Cardiac muscle cell (in vitro differentiated cells and primary cell): ENCODE results near the gene SPTB. TPM values are rescaled to one million over a fixed set of nuclear protein-coding genes. Genes with fewer than 3 reads are reported as not detected.

ENCODE experiments used
- DNase-seq, 2 donors: peaks; one replicate each; pipeline versions ENCODE4 v3.0.0 to v3.0.0-alpha.2; 2010 to 2017; ENCODE audit warnings: low read depth in 1 of 2, low spot score in 1 of 2
- H3K27ac ChIP-seq: fragments of 200-600 bp; sonication (generic); 2 replicates; pipeline ENCODE4 v1.5.1; 2016
- H3K27me3 ChIP-seq: fragments of 200-600 bp; sonication (generic); 2 replicates; pipeline ENCODE4 v1.6.0; 2016; ENCODE audit warnings: control low read depth
- H3K36me3 ChIP-seq: fragments of 200-600 bp; sonication (generic); 2 replicates; pipeline ENCODE4 v1.5.1; 2016; ENCODE audit warnings: control low read depth
- H3K4me1 ChIP-seq: fragments of 200-600 bp; sonication (generic); 2 replicates; pipeline ENCODE4 v1.8.1; 2017; ENCODE audit warnings: low read depth, mild to moderate bottlenecking, mixed run types
- H3K4me3 ChIP-seq: fragments of 200-600 bp; sonication (generic); 2 replicates; pipeline ENCODE4 v1.5.1; 2016; ENCODE audit warnings: mild to moderate bottlenecking
- H3K9me3 ChIP-seq: fragments of 200-600 bp; sonication (generic); 2 replicates; pipeline ENCODE4 v1.5.1; 2017; ENCODE audit warnings: low read depth, mild to moderate bottlenecking, control low read depth
- CTCF ChIP-seq: IDR thresholded peaks from 2 replicates; pipeline ENCODE4 v1.5.1; 2012; ENCODE audit warnings: low read depth, mild to moderate bottlenecking, low read length
- polyA plus RNA-seq: library from polyadenylated mRNA; unstranded; fragments of >200 nt; fragmentation: Nextera tagmentation; extraction: Ambion mirVana; gene quantifications from 2 replicates; pipeline ENCODE4 v1.2.1, GENCODE V29; 2016
- total RNA-seq: library from RNA; depleted of rRNA; stranded (reverse); fragments of >200 nt; gene quantifications from 2 replicates; pipeline ENCODE4 v1.2.3, GENCODE V29; 2016

SPTB gene
- total and polyA plus RNA-seq, 2 experiments from 2014 or later, result 9.2 to 9.9 TPM

- Histone ChIP-seq H3K4me3 (no peak overlapping the region), H3K9me3 (no peaks in the 10 kb centered on the region), H3K27ac (no peak overlapping the region), H3K27me3 (no peaks in the 10 kb centered on the region), H3K4me1 (no peaks in the 10 kb centered on the region), H3K36me3 (peaks cover 24% of the 10 kb centered on the region)
- DNase-seq, result no peak
- TF ChIP-seq CTCF, result no peak
These were observed 146.4 kb downstream of the SPTB start for GRCh38 chr14:64733321-64733720.

GRCh38 chr14:64732536-64733120 lies 147.1 kb downstream of the SPTB start:
- DNase-seq, result no peak
- TF ChIP-seq CTCF, result no peak
- Histone ChIP-seq H3K36me3 (peaks cover 24% of the 10 kb centered on the region), H3K9me3 (no peaks in the 10 kb centered on the region), H3K4me3 (no peak overlapping the region), H3K4me1 (no peaks in the 10 kb centered on the region), H3K27me3 (no peaks in the 10 kb centered on the region), H3K27ac (no peak overlapping the region)

- DNase-seq, result no peak
- no peaks in the 10 kb centered on the region for H3K4me1 ChIP-seq
- no peak overlapping the region for H3K27ac ChIP-seq
- H3K27me3 ChIP-seq, result no peaks in the 10 kb centered on the region
- H3K9me3 ChIP-seq, result no peaks in the 10 kb centered on the region
- no peak overlapping the region for H3K4me3 ChIP-seq
- peaks cover 24% of the 10 kb centered on the region for H3K36me3 ChIP-seq
- no peak for TF ChIP-seq CTCF
These were observed 147.6 kb downstream of the SPTB start for GRCh38 chr14:64732066-64732465.

- peaks cover 4% of the 10 kb centered on the region for H3K4me1 ChIP-seq
- no peak for TF ChIP-seq CTCF
- no peak for DNase-seq
- H3K9me3 ChIP-seq, result no peaks in the 10 kb centered on the region
- no peak overlapping the region for H3K4me3 ChIP-seq
- H3K27ac ChIP-seq, result no peak overlapping the region
- H3K27me3 ChIP-seq, result no peaks in the 10 kb centered on the region
- H3K36me3 ChIP-seq, result peaks cover 24% of the 10 kb centered on the region
These were observed 148.5 kb downstream of the SPTB start for GRCh38 chr14:64731141-64731581.

- no peak for DNase-seq
- H3K9me3 ChIP-seq, result no peaks in the 10 kb centered on the region
- peaks cover 24% of the 10 kb centered on the region for H3K36me3 ChIP-seq
These were observed 149.0 kb downstream of the SPTB start for GRCh38 chr14:64730681-64731080.

More at GRCh38 chr14:64730681-64731080, 149.0 kb downstream of the SPTB start:
- no peak overlapping the region for H3K4me3 ChIP-seq
- H3K4me1 ChIP-seq, result peaks cover 9% of the 10 kb centered on the region
- no peak overlapping the region for H3K27ac ChIP-seq
- TF ChIP-seq CTCF, result no peak
- H3K27me3 ChIP-seq, result no peaks in the 10 kb centered on the region
